BLaER1 treated with 17β-estradiol and CSF1 and Interleukin-3, amounts not matched to agents 10 nM and 100 nM (cell line): ENCODE data around the gene ANKRD9.
"Not testable (repeated sequence)": the region's sequence is repeated elsewhere in the genome, so short reads cannot be mapped to it uniquely, and the experiment has no call there.

Experiments used
- H3K27ac ChIP-seq, 11 experiments: shearing (Covaris generic); formaldehyde crosslinking; 2 replicates each; pipeline ENCODE4 v1.8.1; 2022
- H3K27me3 ChIP-seq, 11 experiments: shearing (Covaris generic); formaldehyde crosslinking; 2 replicates each; pipeline ENCODE4 v1.8.1; 2022
- H3K36me3 ChIP-seq, 11 experiments: shearing (Covaris generic); formaldehyde crosslinking; 2 replicates each; pipeline ENCODE4 v1.8.1; 2022
- H3K4me1 ChIP-seq, 10 experiments: shearing (Covaris generic); formaldehyde crosslinking; 2 replicates each; pipeline ENCODE4 v1.8.1; 2022
- H3K4me2 ChIP-seq, 11 experiments: shearing (Covaris generic); formaldehyde crosslinking; 2 replicates each; pipeline ENCODE4 v1.8.1; 2022
- H3K4me3 ChIP-seq, 10 experiments: shearing (Covaris generic); formaldehyde crosslinking; 2 replicates each; pipeline ENCODE4 v1.8.1; 2022
- H3K9ac ChIP-seq, 11 experiments: shearing (Covaris generic); formaldehyde crosslinking; 2 replicates each; pipeline ENCODE4 v1.8.1; 2022
- H3K9me3 ChIP-seq, 11 experiments: shearing (Covaris generic); formaldehyde crosslinking; replicated peaks in 1 of 11; 2 replicates each; pipeline ENCODE4 v1.8.1; 2022
- H4K20me1 ChIP-seq, 11 experiments: shearing (Covaris generic); formaldehyde crosslinking; 2 replicates each; pipeline ENCODE4 v1.8.1; 2022
- Cebpa-rat ChIP-seq, 11 experiments: shearing (Covaris generic); IDR thresholded peaks; 2 replicates each; pipeline ENCODE4 v1.8.1; 2022

Gene ANKRD9, protein sequence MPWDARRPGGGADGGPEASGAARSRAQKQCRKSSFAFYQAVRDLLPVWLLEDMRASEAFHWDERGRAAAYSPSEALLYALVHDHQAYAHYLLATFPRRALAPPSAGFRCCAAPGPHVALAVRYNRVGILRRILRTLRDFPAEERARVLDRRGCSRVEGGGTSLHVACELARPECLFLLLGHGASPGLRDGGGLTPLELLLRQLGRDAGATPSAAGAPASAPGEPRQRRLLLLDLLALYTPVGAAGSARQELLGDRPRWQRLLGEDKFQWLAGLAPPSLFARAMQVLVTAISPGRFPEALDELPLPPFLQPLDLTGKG

DNA sequence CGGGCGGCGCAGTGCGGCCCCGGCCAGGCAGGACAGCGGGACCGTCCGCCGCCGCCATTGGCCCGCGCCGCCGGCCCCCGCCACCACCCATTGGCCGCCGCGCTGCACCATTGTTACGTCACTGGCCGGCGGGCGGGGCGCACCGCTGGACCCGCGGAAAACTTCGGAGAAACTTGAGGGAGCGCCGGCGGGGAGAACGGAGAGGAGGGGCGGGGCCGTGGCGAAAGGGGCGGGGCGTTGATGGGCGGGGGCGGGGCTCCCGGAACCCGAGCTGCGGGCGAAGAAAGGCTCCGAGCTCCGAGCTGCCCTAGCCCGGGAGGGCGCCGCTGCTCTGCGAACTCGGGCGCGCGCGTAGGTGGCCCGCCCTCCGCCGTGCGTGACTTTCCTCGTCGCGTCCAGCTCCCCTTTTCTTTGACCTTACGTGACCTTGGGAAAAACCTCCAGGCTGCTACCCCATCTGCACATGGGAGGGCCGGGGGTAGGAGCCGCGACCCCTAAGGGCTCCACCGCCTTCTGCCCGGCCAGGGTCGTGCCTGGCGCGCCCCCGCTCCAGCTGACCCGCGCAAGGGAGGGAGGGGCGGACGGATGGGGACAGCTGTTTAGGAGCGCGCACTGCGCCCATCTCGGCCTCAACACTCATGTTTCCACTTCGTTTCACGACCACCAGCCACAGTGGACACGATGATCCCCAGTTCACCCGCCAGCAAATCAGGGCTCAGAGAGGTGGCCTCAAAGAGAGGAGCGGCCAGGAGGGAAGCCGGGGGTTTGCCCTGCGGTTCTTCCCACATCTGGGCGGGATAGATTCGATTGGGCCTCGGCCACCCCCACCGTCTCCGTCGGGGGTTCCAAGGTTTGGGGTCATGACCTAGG lies at the start of gene ANKRD9:
Gene ANKRD9, minus strand, starts transcription at position 31 of the 870 bp plus-strand sequence. CDS start 1,887 bp downstream, outside the sequence.
- peak within 1 kb of the TSS; percentile 48 to 82 (median 66); a peak in 21 of 22 replicates for H3K27ac ChIP-seq
- H3K27me3 ChIP-seq, result no peaks in the 10 kb centered on the region; a peak in 1 of 22 replicates
- H3K36me3 ChIP-seq, result peaks cover 0 to 23% (median 14%) of the 10 kb centered on the region in 11 experiments; a peak in 11 of 22 replicates
- TF ChIP-seq Cebpa-rat (IDR thresholded peaks at IDR 0.05), result no peak
- H3K4me2 ChIP-seq, result peak within 1 kb of the TSS; percentile 95 to 99 (median 97)
- H3K9ac ChIP-seq, result peak within 1 kb of the TSS; percentile 67 to 84 (median 81)
- peaks cover 0 to 26% (median 0%) of the 10 kb centered on the region in 11 experiments; a peak in 1 of 22 replicates for H4K20me1 ChIP-seq
- H3K4me3 ChIP-seq, result peak within 1 kb of the TSS; percentile 63 to 80 (median 69)
- H3K9me3 ChIP-seq, result no peaks in the 10 kb centered on the region
- H3K4me1 ChIP-seq, result peaks cover 8 to 39% (median 33%) of the 10 kb centered on the region in 10 experiments

DNA sequence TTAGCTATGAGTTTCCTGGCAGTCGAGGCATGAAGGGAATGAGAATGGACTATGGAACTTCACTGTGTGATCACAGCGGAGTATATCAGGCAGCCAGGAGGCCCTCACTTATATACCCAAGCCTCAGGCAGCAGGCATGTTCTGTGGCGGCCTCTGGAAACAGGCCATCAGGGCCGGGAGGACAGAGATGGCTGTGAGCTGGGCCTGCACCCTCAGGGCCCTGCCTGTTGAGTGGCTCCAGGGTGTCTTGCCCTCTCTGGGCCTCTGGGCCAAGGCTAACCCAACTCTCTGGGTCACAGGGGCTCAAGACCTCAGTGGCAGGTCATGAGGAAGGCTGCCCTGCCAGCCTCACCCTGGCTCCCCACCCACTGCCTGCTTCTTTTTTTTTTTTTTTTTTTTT lies 49.0 kb upstream of the ANKRD9 start:
- no peaks in the 10 kb centered on the region for H4K20me1 ChIP-seq
- no peaks in the 10 kb centered on the region for H3K27me3 ChIP-seq
- no peak overlapping the region for H3K4me3 ChIP-seq
- peak overlapping the region in 9 of 11 experiments; percentile 33 to 96 (median 88); a peak in 17 of 22 replicates for H3K4me2 ChIP-seq
- TF ChIP-seq Cebpa-rat (IDR thresholded peaks at IDR 0.05), result no peak
- H3K9me3 ChIP-seq, result peaks cover 3 to 17% (median 13%) of the 10 kb centered on the region in 11 experiments; a peak in 20 of 22 replicates
- peak overlapping the region in 5 of 11 experiments; percentile 40 to 98 (median 92); a peak in 9 of 22 replicates for H3K27ac ChIP-seq
- no peaks in the 10 kb centered on the region for H3K36me3 ChIP-seq
- H3K9ac ChIP-seq, result peak overlapping the region in 6 of 11 experiments; percentile 4 to 52 (median 26); a peak in 8 of 22 replicates
- peaks cover 39 to 98% (median 88%) of the 10 kb centered on the region in 10 experiments for H3K4me1 ChIP-seq

DNA sequence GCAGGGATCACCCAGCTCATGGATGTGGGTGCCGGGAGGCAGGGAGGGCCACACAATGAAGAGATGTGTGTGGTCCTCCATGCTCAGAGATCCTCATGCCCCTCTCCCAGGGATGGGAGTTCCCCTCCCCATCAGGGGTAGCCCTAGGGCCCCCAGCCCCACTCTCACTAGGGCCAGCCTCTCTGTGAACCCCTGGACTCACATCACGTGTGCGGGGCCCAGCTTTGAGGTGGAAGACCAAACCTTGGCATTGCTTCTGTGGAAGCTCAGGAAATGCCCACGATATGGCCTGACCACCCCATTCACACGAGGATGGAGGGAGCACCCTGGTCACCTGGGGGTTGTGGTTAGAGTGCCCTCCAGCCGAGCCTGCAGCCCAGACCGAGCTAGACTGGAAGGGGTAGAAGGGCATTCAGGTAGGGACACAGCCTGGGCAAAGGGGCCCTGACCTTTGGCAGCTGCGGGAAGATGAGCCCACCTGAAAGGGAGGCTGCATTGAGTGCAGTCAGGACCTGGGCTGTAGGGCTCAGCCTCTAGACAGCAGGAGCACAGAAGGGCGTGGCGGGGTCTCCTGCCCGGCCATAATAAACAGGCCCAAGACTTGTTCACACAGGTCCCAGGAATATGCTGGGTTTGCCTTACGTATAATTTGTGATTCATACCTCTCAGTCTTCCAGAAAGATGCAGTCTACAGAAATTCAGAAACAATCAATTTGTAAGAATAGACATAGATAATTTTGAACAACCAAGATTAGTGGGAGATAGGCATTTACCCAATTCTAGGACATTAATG lies 48.1 kb upstream of the ANKRD9 start:
- peak overlapping the region in 8 of 11 experiments; percentile 82 to 98 (median 93); a peak in 16 of 22 replicates for H3K4me2 ChIP-seq
- peak overlapping the region in 7 of 11 experiments; percentile 15 to 98 (median 88); a peak in 12 of 22 replicates for H3K27ac ChIP-seq
- H3K9ac ChIP-seq, result peak overlapping the region in 5 of 11 experiments; percentile 8 to 97 (median 49); a peak in 8 of 22 replicates
- H3K27me3 ChIP-seq, result no peaks in the 10 kb centered on the region
- peaks cover 0 to 8% (median 5%) of the 10 kb centered on the region in 11 experiments; a peak in 13 of 22 replicates for H3K9me3 ChIP-seq
- no peak overlapping the region for H3K4me3 ChIP-seq
- H3K4me1 ChIP-seq, result peaks cover 48 to 98% (median 94%) of the 10 kb centered on the region in 10 experiments
- no peaks in the 10 kb centered on the region for H3K36me3 ChIP-seq
- no peaks in the 10 kb centered on the region for H4K20me1 ChIP-seq
- no peak for TF ChIP-seq Cebpa-rat (IDR thresholded peaks at IDR 0.05)

DNA sequence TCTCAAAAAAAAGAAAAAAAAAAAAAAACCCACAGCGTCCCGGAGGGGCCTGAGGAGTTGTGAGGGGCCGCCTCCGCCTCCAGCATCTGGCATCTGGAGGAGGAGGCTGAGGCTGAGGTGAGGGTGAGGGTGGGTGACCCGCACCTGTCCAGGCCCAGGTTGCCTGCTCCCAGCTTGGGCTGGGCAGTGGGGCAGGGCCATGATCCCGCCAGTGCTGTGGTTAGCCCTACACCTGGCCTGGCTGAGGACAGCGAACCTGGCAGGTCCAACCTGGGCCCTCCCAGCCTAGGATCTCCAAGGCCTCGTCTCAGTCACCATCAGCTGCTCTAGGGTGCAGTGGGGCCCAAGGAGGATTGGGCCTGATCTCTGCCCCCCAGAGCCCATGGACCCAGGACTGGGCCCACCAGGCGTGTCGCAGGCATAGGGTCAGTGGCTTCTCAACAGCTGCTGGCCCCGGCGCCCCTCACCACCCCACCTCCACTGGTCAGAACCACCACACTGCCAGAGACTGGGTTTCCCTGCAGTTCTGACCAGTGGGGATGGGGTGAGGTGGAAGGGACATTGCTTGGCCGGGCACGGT lies 46.6 kb upstream of the ANKRD9 start:
- H3K4me1 ChIP-seq, result peaks cover 53 to 98% (median 90%) of the 10 kb centered on the region in 10 experiments
- H4K20me1 ChIP-seq, result no peaks in the 10 kb centered on the region
- H3K36me3 ChIP-seq, result no peaks in the 10 kb centered on the region
- peak overlapping the region in 10 of 11 experiments; percentile 94 to 98 (median 97); a peak in 18 of 22 replicates for H3K27ac ChIP-seq
- H3K4me3 ChIP-seq, result peak overlapping the region; percentile 62 to 88 (median 78); a peak in 17 of 20 replicates
- H3K9me3 ChIP-seq, result no peaks in the 10 kb centered on the region
- no peak for TF ChIP-seq Cebpa-rat (IDR thresholded peaks at IDR 0.05)
- H3K4me2 ChIP-seq, result peak overlapping the region; percentile 82 to 98 (median 95)
- no peaks in the 10 kb centered on the region for H3K27me3 ChIP-seq
- peak overlapping the region; percentile 90 to 99 (median 97); a peak in 20 of 22 replicates for H3K9ac ChIP-seq

DNA sequence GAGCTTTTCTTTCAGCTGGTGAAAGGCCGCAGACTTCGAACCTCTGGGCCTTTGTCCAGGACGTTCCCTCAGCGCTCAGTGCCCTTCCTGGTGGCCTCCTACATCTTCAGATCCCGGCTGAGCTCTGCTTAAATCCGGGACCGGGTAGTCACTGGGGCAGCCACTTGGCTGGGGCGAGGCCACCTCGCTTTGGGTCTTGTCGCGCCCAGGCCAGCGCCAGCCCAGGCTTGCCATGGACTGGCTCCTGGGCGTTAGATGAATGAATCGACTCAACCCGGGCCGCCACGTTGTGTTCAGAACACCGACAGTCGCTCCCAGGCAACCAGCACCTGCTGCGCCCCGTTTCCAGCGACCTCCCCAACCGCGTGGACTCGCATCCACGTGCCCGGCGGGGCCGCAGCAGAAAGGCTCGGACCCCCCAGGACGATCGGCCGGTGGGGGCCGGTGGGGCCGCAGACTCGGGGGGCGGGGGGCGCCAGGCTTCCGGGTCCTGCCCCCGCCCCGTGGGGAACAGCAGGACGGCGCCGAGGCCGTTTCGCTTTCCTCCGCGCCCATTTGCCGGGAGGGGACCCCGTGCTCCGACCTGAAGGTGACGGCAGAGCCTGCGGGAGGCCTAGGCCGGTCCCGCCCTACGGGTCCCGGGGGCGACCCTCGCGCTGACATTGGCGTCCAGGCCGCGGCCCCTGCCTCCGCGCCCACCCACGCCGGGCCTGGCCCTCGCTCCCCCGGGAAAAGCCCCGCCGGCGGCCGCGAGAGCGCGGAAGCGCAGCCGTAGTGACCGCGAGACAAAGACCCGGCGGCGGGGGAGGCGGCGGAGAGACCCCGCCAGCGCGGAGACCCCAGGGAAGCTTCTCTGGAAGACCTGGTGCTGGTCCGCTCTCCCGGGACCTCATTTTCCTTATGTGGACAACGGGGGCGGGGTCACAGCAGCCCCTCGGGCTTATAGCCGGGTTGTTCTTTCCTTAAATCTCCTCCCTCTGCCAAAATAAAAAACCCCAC lies 45.5 kb upstream of the ANKRD9 start:
- H3K4me1 ChIP-seq, result peaks cover 42 to 98% (median 90%) of the 10 kb centered on the region in 10 experiments
- no peaks in the 10 kb centered on the region for H3K9me3 ChIP-seq
- no peaks in the 10 kb centered on the region for H4K20me1 ChIP-seq
- H3K4me3 ChIP-seq, result peak overlapping the region; percentile 62 to 88 (median 78)
- peak overlapping the region; percentile 82 to 98 (median 95) for H3K4me2 ChIP-seq
- no peak for TF ChIP-seq Cebpa-rat (IDR thresholded peaks at IDR 0.05)
- H3K9ac ChIP-seq, result peak overlapping the region; percentile 90 to 99 (median 97)
- H3K27ac ChIP-seq, result peak overlapping the region; percentile 94 to 98 (median 97)
- no peaks in the 10 kb centered on the region for H3K36me3 ChIP-seq
- H3K27me3 ChIP-seq, result no peaks in the 10 kb centered on the region

DNA sequence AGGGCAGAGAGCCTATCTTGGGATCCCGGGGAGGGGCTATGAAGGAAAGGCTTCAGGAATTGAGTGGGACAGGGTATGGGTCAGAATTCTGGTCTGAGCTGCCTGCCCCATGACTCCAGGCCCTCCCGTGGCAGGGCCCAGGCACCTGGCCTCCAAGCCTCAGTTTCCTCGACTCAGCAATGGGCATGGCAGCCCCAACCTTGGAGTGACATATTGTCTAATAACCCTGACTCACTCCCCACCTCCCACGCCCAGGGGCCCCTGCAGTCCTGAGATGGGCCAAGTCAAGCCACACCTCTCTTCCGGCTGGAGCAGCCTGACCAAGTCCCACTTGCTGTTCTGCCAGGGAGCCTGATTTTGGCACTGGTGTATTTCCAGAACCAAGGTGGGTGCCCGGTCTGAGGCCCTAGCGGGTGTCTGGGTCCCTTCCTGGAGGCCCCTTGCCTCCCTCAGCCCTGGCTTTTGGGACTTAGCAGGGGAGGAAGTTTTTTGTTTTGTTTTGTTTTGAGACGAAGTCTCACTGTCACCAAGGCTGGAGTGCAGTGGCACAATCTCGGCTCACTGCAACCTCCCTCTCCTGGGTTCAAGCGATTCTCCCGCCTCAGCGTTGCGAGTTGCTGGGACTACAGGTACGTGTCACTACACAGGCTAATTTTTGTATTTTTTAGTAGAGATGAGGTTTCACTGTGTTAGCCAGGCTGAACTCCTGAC lies 42.6 kb upstream of the ANKRD9 start:
- Histone ChIP-seq H3K36me3 (no peaks in the 10 kb centered on the region), H3K9ac (peak overlapping the region in 7 of 11 experiments; percentile 0 to 49 (median 39); a peak in 10 of 22 replicates), H3K4me1 (peaks cover 46 to 97% (median 86%) of the 10 kb centered on the region in 10 experiments), H3K9me3 (no peaks in the 10 kb centered on the region; a peak in 1 of 22 replicates), H3K27ac (peak overlapping the region in 10 of 11 experiments; percentile 16 to 62 (median 41); a peak in 16 of 22 replicates), H4K20me1 (no peaks in the 10 kb centered on the region), H3K4me2 (peak overlapping the region; percentile 1 to 82 (median 53); a peak in 19 of 22 replicates), H3K27me3 (no peaks in the 10 kb centered on the region), H3K4me3 (no peak overlapping the region)
- no peak for TF ChIP-seq Cebpa-rat (IDR thresholded peaks at IDR 0.05)

DNA sequence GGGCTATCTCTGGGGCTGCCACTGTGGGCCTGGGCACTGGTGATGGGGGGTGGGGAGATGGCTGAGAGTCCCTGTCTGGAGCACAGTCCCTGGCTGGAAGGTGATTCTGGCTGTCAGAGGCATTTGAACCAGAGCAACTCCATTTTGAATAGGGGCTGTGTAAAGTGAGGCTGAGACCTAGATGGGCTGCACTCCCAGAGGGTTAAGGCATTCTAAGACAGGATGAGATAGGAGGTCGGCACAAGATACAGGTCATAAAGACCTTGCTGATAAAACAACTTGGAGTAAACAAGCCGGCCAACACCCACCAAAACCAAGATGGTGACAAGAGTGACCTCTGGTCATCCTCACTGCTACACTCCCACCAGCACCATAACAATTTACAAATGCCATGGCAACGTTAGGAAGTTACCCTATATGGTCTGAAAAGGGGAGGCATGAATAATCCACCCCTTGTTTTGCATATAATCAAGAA lies 41.4 kb upstream of the ANKRD9 start:
- not testable (repeated sequence) for H3K9me3 ChIP-seq, H3K9ac ChIP-seq, H4K20me1 ChIP-seq, H3K4me3 ChIP-seq, H3K27me3 ChIP-seq, H3K36me3 ChIP-seq
- H3K4me1 ChIP-seq, result peaks cover 46 to 97% (median 86%) of the 10 kb centered on the region in 10 experiments
- peak overlapping the region in 8 of 11 experiments; percentile 10 to 52 (median 26); a peak in 12 of 22 replicates for H3K4me2 ChIP-seq
- H3K27ac ChIP-seq, result peak overlapping the region in 2 of 11 experiments; percentile 20 to 22; a peak in 2 of 22 replicates
